ENCODE measurements around the gene SMOC1.

GRCh38 chr14:69938751-69939150 is 59.5 kb downstream of the SMOC1 start:
- TF ChIP-seq CTCF (IDR thresholded peaks at IDR 0.05) (no peak), ZFX (IDR thresholded peaks at IDR 0.05; ENCODE audit: borderline replicate concordance) (no peak)
